ENCODE measurements around the gene SPG7.

The SPG7 gene

GRCh38 chr16:89485701-89486246 is 22.4 kb upstream of the SPG7 start:
- Histone ChIP-seq H3K27me3 (ENCODE audit: insufficient read depth, poor library complexity, severe bottlenecking) (no peaks in the 10 kb centered on the region), H3K4me1 (ENCODE audit: insufficient read depth, poor library complexity, severe bottlenecking) (peaks cover 72% of the 10 kb centered on the region), H3K9me3 (ENCODE audit: severe bottlenecking) (no peaks in the 10 kb centered on the region), H3K4me3 (ENCODE audit: severe bottlenecking) (no peak overlapping the region), H3K36me3 (ENCODE audit: low read depth) (peaks cover 43% of the 10 kb centered on the region), H3K27ac (ENCODE audit: poor library complexity, severe bottlenecking) (peak overlapping the region; percentile 2)
- TF ChIP-seq, protein P1, sequence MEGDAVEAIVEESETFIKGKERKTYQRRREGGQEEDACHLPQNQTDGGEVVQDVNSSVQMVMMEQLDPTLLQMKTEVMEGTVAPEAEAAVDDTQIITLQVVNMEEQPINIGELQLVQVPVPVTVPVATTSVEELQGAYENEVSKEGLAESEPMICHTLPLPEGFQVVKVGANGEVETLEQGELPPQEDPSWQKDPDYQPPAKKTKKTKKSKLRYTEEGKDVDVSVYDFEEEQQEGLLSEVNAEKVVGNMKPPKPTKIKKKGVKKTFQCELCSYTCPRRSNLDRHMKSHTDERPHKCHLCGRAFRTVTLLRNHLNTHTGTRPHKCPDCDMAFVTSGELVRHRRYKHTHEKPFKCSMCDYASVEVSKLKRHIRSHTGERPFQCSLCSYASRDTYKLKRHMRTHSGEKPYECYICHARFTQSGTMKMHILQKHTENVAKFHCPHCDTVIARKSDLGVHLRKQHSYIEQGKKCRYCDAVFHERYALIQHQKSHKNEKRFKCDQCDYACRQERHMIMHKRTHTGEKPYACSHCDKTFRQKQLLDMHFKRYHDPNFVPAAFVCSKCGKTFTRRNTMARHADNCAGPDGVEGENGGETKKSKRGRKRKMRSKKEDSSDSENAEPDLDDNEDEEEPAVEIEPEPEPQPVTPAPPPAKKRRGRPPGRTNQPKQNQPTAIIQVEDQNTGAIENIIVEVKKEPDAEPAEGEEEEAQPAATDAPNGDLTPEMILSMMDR (IDR thresholded peaks at IDR 0.05; ENCODE audit: poor library complexity, severe bottlenecking), result no peak
- DNase-seq (ENCODE audit: low spot score) (no peak), ATAC-seq (ENCODE audit: low read depth) (no peak)

DNA sequence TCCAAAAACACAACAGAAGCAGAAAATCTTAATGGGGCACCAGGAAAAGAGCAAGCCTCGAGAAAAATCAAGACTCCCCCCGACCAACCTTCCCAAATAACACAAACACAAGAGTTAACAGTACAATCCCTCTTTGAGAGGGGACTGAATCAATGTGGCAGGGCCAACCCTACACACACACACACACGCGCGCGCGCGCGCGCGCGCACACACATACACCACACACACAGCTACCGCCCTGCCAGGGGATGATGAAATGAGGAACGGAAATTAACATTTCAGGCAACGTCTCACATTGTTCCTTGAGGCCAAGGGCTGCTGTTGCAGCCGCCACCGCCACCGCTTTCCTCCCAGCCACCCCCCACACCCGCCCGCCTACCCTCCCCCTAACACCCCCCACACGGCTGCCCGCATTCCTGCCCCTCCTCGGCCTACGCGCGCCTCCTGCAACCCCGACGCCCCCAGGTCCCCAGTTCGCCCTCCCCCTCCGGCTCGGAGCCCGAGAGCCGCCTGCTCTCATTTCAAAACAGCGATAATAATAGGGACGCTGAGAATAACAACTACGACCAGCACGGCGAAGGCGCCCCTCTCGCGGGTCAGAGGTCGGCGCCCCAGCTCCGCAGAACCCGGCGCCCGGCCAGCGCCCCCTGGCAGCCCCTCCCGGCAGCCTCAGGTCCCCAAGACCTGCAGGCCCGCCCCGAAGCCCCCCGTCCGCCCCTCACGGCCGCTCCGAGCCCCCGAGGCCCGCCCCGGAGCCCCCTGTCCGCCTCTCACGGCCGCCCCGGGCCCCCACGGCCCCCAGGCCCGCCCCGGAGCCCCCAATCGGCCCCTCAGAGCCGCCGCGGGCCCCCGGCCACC is 18.9 kb upstream of the SPG7 start:
- H3K27me3 ChIP-seq (ENCODE audit: insufficient read depth, poor library complexity, severe bottlenecking), result no peaks in the 10 kb centered on the region
- peaks cover 41% of the 10 kb centered on the region for H3K4me1 ChIP-seq (ENCODE audit: insufficient read depth, poor library complexity, severe bottlenecking)
- H3K4me3 ChIP-seq (ENCODE audit: severe bottlenecking), result peak overlapping the region; percentile 71
- TF ChIP-seq, protein P1 (IDR thresholded peaks at IDR 0.05; ENCODE audit: poor library complexity, severe bottlenecking), result no peak
- H3K9me3 ChIP-seq (ENCODE audit: severe bottlenecking), result no peaks in the 10 kb centered on the region
- DNase-seq (ENCODE audit: low spot score) (peak; percentile 79), ATAC-seq (ENCODE audit: low read depth) (peak; percentile 40)
- H3K27ac ChIP-seq (ENCODE audit: poor library complexity, severe bottlenecking), result peak overlapping the region; percentile 91
- peaks cover 24% of the 10 kb centered on the region for H3K36me3 ChIP-seq (ENCODE audit: low read depth)

GRCh38 chr16:89489898-89490438 is 18.2 kb upstream of the SPG7 start:
- Histone ChIP-seq H3K27me3 (ENCODE audit: insufficient read depth, poor library complexity, severe bottlenecking) (no peaks in the 10 kb centered on the region), H3K9me3 (ENCODE audit: severe bottlenecking) (no peaks in the 10 kb centered on the region), H3K27ac (ENCODE audit: poor library complexity, severe bottlenecking) (peak overlapping the region; percentile 91), H3K36me3 (ENCODE audit: low read depth) (peaks cover 20% of the 10 kb centered on the region), H3K4me1 (ENCODE audit: insufficient read depth, poor library complexity, severe bottlenecking) (peaks cover 34% of the 10 kb centered on the region), H3K4me3 (ENCODE audit: severe bottlenecking) (peak overlapping the region; percentile 71)
- TF ChIP-seq, protein P1 (IDR thresholded peaks at IDR 0.05; ENCODE audit: poor library complexity, severe bottlenecking), result no peak
- no peak for DNase-seq (ENCODE audit: low spot score)
- ATAC-seq (ENCODE audit: low read depth), result no peak

DNA sequence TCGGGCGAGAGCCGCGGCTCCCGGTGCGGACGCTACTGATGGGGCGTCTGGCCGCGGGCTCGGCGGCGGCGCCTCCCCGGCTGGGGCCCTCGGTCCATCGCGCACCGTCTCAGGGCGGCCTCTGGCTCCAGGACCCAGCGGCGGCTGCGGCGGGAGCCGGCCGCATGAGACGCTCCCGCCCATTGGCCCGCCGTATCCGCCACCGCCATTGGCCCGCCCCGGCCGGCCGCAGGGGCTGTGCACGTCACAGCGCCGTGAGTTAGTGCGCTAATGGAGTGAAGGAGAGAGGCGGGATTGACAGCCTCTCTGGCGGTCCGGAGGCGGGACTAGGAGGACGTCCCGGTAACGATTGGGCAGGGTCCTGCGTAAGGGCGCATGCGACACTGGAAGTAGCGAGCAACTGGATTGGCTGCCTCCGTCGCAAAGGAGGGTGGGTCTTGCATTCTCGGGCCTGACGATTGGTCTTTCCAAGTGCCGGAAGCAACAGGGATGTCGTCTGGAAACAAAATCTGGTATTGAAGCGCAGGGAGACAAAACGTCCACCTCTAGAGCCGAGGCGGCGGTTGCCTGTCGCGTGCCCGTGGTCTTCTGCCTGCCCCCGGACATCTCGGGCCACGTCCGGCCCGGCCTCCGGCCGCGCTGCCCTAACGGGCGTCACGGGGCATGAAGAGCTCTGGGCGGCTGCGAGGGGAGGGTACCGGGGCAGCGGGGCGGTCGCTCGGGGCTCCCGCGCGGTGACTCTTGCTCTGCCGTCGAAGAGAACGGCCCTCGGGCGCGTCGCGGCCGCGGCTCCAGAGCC is 17.6 kb upstream of the SPG7 start, which contains the start of gene ANKRD11:
Gene ANKRD11, minus strand, starts transcription at position 123 of the 799 bp plus-strand sequence. CDS start 173,542 bp downstream, outside the sequence.
- Histone ChIP-seq H3K27ac (ENCODE audit: poor library complexity, severe bottlenecking) (peak within 1 kb of the TSS; percentile 91), H3K9me3 (ENCODE audit: severe bottlenecking) (no peaks in the 10 kb centered on the region), H3K4me1 (ENCODE audit: insufficient read depth, poor library complexity, severe bottlenecking) (peaks cover 27% of the 10 kb centered on the region), H3K27me3 (ENCODE audit: insufficient read depth, poor library complexity, severe bottlenecking) (no peaks in the 10 kb centered on the region), H3K4me3 (ENCODE audit: severe bottlenecking) (peak within 1 kb of the TSS; percentile 71), H3K36me3 (ENCODE audit: low read depth) (peaks cover 20% of the 10 kb centered on the region)
- TF ChIP-seq, protein P1 (IDR thresholded peaks at IDR 0.05; ENCODE audit: poor library complexity, severe bottlenecking), result no peak
- ATAC-seq (ENCODE audit: low read depth) (peak; percentile 95), DNase-seq (ENCODE audit: low spot score) (peak; percentile 100)

Measured in RWPE2 (cell line).